Measurements from ENCODE around the gene BCORL1.

DNA sequence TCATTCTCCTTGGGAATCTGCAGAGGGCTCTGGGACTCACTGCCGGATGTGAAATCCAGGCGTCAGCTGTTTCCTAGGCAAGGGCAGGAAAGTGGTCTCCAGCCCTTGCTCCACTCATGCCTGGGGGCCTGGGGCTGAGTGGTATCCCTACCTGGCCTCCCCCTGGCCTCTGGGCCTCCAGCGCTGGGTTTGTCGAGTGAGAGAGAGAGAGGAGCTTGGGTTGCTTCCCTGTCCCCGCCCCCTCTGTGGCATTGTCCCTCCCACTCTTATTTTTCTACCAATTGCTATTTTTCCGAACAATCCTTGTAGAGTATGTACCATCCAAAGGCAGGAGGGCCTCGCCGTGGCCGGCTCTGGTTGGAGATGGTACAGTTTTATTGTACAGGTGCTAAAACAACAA lies 74.8 kb downstream of the BCORL1 start:
- TF ChIP-seq, protein P1, sequence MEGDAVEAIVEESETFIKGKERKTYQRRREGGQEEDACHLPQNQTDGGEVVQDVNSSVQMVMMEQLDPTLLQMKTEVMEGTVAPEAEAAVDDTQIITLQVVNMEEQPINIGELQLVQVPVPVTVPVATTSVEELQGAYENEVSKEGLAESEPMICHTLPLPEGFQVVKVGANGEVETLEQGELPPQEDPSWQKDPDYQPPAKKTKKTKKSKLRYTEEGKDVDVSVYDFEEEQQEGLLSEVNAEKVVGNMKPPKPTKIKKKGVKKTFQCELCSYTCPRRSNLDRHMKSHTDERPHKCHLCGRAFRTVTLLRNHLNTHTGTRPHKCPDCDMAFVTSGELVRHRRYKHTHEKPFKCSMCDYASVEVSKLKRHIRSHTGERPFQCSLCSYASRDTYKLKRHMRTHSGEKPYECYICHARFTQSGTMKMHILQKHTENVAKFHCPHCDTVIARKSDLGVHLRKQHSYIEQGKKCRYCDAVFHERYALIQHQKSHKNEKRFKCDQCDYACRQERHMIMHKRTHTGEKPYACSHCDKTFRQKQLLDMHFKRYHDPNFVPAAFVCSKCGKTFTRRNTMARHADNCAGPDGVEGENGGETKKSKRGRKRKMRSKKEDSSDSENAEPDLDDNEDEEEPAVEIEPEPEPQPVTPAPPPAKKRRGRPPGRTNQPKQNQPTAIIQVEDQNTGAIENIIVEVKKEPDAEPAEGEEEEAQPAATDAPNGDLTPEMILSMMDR (IDR thresholded peaks at IDR 0.05) = no peak
- no peak for TF ChIP-seq POLR2A (IDR thresholded peaks at IDR 0.05)

All from thyroid gland (tissue), 4 donors.